B cell (primary cell): ENCODE data around the gene TNFRSF25.

Experiments
- EZH2 ChIP-seq: IDR thresholded peaks from 2 replicates; pipeline ENCODE4 v1.6.1; 2012; ENCODE audit warnings: borderline replicate concordance, low read depth, mild to moderate bottlenecking, moderate library complexity, low read length; ENCODE audit not compliant: insufficient read depth, poor library complexity, severe bottlenecking
- TF ChIP-seq, protein P1 (sequence below): fragments of 200-600 bp; IDR thresholded peaks from one replicate; pipeline ENCODE4 v1.8.0; 2022; ENCODE audit warnings: antibody characterized with exemption, mild to moderate bottlenecking

DNA sequence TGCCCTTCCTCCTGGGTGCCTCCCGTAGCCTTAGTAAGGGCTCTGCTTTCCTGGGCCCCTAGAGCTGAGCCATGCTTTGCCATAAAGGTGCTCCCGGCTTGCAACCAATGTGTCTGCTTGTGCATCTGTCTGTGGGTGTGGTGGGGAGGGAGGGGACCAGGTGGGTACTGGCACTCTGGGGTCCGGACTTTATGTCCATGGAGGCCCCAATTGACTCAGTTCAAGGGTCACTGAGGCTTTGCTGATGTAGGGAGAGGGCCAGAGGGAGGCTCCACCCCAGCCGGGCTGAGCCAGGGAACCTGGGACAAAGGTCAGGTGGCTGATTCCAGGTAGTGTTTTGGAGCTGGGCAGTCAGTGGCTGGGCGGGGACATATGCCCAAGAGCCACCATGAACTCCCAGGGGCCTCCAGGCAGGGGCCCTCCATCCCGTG lies 15.0 kb downstream of the TNFRSF25 start:
- no peak for TF ChIP-seq EZH2
- TF ChIP-seq, protein P1, sequence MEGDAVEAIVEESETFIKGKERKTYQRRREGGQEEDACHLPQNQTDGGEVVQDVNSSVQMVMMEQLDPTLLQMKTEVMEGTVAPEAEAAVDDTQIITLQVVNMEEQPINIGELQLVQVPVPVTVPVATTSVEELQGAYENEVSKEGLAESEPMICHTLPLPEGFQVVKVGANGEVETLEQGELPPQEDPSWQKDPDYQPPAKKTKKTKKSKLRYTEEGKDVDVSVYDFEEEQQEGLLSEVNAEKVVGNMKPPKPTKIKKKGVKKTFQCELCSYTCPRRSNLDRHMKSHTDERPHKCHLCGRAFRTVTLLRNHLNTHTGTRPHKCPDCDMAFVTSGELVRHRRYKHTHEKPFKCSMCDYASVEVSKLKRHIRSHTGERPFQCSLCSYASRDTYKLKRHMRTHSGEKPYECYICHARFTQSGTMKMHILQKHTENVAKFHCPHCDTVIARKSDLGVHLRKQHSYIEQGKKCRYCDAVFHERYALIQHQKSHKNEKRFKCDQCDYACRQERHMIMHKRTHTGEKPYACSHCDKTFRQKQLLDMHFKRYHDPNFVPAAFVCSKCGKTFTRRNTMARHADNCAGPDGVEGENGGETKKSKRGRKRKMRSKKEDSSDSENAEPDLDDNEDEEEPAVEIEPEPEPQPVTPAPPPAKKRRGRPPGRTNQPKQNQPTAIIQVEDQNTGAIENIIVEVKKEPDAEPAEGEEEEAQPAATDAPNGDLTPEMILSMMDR: no peak
